Peyer's patch (tissue), 4 donors: Measurements from ENCODE around the gene SHE.

Source experiments
- POLR2A ChIP-seq, 2 donors: fragments of 450-650 bp; IDR thresholded peaks; one replicate each; pipeline ENCODE4 v1.5.1; 2017; ENCODE audit warnings: antibody characterized with exemption in 2 of 2, mild to moderate bottlenecking in 2 of 2, moderate library complexity in 2 of 2
- TF ChIP-seq, protein P1 (sequence below), 6 experiments: fragments of 450-650 bp in 4 of 6; fragments of 200-600 bp in 2 of 6; sonication (generic) in 1 of 6; IDR thresholded peaks; one replicate each; pipeline ENCODE4 v1.5.1; 2017 to 2019; ENCODE audit warnings: antibody characterized with exemption in 6 of 6, mild to moderate bottlenecking in 3 of 6, moderate library complexity in 1 of 6

DNA sequence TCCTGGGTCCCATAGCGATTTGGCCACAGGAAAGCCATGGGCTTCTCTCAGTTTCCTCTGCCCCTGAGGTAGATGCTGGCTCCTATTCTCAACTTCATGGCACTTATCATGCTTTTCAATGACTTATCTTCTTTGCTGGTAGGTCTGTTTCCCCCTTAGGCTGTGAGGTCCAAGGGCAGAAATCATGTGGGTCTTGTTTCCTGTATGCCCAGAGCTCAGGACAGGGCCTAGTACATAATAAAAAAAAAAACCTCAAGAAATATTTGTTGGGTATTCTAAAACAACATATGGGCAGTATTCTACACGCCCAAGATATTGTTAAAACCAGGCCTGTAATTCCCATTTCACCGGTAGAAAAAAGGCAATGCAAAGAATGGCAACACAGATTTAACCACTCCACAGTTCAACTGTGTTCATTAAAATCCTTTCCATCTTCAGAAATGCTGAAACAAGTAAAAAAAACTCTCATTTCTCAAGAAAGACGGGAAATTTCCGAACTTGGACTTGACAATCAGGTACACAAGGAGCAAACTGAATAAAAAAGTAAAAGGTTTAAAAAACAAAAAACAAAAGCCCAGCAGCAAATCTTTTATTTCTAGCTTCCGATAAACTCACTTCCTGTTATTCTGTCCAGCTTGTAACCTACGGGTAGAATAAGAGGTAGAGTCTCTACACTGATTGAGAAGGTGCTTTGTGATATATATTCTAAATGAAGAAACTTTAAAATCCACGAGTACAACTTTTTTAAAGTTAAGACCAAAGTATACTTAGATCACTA is 6.5 kb downstream of the SHE start:
- TF ChIP-seq, protein P1, sequence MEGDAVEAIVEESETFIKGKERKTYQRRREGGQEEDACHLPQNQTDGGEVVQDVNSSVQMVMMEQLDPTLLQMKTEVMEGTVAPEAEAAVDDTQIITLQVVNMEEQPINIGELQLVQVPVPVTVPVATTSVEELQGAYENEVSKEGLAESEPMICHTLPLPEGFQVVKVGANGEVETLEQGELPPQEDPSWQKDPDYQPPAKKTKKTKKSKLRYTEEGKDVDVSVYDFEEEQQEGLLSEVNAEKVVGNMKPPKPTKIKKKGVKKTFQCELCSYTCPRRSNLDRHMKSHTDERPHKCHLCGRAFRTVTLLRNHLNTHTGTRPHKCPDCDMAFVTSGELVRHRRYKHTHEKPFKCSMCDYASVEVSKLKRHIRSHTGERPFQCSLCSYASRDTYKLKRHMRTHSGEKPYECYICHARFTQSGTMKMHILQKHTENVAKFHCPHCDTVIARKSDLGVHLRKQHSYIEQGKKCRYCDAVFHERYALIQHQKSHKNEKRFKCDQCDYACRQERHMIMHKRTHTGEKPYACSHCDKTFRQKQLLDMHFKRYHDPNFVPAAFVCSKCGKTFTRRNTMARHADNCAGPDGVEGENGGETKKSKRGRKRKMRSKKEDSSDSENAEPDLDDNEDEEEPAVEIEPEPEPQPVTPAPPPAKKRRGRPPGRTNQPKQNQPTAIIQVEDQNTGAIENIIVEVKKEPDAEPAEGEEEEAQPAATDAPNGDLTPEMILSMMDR (IDR thresholded peaks at IDR 0.05), result no peak
- TF ChIP-seq POLR2A (IDR thresholded peaks at IDR 0.05), result no peak
